ENCODE measurements around the gene NDUFS2. TPM values are rescaled to one million over a fixed set of nuclear protein-coding genes. Genes with fewer than 3 reads are reported as not detected.
A peak's percentile ranks its signal among the peaks of the same experiment; 100 is the strongest.

NDUFS2 gene
- total RNA-seq, 4 donors from 2014 or later, result 73.0 to 118 (median 103) TPM

DNA sequence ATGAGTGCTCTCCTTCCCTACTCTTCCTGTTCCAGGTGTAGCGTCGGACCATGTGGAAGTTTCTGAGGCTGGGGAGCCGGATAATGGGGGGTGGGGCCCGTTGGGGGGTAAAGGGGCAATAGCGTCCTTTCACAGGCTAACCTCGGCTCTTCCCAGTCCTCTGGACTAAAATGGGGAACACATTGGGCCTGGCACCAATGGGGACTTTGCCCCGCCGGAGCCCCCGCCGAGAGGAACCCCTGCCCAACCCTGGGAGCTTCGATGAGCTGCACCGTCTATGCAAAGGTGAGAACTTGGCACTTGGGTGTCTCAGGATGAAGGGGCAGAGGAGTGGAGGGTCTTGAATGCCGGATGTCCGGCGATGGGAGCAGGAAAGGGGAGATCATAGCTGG is 24.1 kb downstream of the NDUFS2 start:
- Histone ChIP-seq H3K4me1 (peaks cover 5 to 27% (median 18%) of the 10 kb centered on the region in 4 donors), H3K27me3 (no peaks in the 10 kb centered on the region), H3K27ac (peak overlapping the region; percentile 42 to 73 (median 62)), H3K36me3 (peaks cover 0 to 30% (median 0%) of the 10 kb centered on the region in 3 donors), H3K4me3 (peak overlapping the region; percentile 55 to 67 (median 62)), H3K9me3 (no peaks in the 10 kb centered on the region)
- no peak for DNase-seq (ENCODE audit: low spot score in 2 of 2)
- TF ChIP-seq, protein P1, sequence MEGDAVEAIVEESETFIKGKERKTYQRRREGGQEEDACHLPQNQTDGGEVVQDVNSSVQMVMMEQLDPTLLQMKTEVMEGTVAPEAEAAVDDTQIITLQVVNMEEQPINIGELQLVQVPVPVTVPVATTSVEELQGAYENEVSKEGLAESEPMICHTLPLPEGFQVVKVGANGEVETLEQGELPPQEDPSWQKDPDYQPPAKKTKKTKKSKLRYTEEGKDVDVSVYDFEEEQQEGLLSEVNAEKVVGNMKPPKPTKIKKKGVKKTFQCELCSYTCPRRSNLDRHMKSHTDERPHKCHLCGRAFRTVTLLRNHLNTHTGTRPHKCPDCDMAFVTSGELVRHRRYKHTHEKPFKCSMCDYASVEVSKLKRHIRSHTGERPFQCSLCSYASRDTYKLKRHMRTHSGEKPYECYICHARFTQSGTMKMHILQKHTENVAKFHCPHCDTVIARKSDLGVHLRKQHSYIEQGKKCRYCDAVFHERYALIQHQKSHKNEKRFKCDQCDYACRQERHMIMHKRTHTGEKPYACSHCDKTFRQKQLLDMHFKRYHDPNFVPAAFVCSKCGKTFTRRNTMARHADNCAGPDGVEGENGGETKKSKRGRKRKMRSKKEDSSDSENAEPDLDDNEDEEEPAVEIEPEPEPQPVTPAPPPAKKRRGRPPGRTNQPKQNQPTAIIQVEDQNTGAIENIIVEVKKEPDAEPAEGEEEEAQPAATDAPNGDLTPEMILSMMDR (IDR thresholded peaks at IDR 0.05), result no peak
- TF ChIP-seq EP300 (IDR thresholded peaks at IDR 0.05), result no peak
- TF ChIP-seq POLR2A (IDR thresholded peaks at IDR 0.05), result no peak
- WGBS, 2 donors, result 4 to 6% methylated on average over 15 of the region's 15 CpGs

DNA sequence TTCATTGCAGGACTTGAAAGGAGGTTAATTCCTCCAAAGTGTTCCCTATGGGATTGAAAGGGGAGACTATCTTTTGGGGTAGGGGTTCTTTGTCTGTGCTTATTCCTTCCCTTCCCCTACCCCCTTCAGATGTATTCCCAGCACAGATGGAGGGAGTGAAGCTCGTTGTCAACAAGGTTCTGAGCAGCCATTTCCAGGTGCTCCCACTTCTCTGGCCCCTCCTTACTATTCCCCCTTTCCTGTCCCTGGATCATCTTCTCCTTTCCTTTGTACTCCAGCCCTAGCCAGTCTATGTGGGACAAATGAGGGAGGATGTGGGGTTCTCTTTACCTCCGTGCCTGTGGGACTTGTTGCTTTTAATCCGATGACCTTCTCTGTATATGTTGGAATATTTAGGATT is 24.6 kb downstream of the NDUFS2 start:
- TF ChIP-seq, protein P1 (IDR thresholded peaks at IDR 0.05), result no peak
- TF ChIP-seq POLR2A (IDR thresholded peaks at IDR 0.05) (no peak), EP300 (IDR thresholded peaks at IDR 0.05) (no peak)
- WGBS, 2 donors, result 29 to 44% methylated on average over 3 of the region's 3 CpGs
- H3K9me3 ChIP-seq, result no peaks in the 10 kb centered on the region

DNA sequence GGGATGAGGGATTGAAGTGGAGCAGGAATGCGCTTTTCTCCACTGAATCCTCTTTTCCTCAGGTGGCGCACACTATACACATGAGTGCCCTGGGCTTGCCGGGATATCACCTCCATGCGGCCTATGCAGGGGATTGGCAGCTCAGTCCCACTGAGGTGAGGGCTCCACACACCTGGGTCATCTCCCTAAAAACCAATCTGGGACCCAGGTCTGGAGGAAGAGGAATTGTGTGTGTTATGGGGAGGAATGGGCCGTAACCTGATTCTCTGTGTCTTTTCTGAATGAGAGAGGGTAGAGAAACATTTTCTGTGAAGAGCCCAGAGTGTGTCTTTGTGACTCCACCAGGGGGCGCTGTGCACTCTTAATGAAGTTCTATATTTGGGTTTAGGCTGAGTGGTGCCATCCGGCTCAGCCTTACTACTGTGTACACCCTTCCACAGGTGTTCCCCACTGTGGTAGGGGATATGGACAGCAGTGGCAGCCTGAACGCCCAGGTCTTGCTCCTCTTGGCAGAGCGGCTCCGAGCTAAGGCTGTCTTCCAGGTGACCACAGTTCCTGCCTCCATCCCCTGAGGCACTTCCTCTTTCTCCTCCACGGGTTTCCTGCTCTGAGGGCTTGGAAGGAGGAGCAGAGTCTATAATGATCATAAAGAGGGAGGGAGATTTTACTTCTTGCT is 25.2 kb downstream of the NDUFS2 start:
- Histone ChIP-seq H3K27me3 (no peaks in the 10 kb centered on the region), H3K27ac (peak overlapping the region in 2 of 4 donors; percentile 29 to 73), H3K9me3 (no peaks in the 10 kb centered on the region), H3K4me1 (peaks cover 5 to 27% (median 18%) of the 10 kb centered on the region in 4 donors), H3K36me3 (peaks cover 0 to 30% (median 0%) of the 10 kb centered on the region in 3 donors), H3K4me3 (no peak overlapping the region)
- no peak for TF ChIP-seq POLR2A (IDR thresholded peaks at IDR 0.05)
- TF ChIP-seq EP300 (IDR thresholded peaks at IDR 0.05), result peak in 1 of 2 donors; percentile 29
- TF ChIP-seq, protein P1 (IDR thresholded peaks at IDR 0.05), result peak; percentile 81 to 91 (median 90)
- peak; percentile 72 to 81 for DNase-seq (ENCODE audit: low spot score in 2 of 2)
- WGBS, 2 donors, result 38 to 45% methylated on average over 11 of the region's 11 CpGs

More for the DNA sequence above, 24.6 kb downstream of the NDUFS2 start:
- Histone ChIP-seq H3K36me3 (peaks cover 0 to 30% (median 0%) of the 10 kb centered on the region in 3 donors), H3K4me1 (peaks cover 5 to 27% (median 18%) of the 10 kb centered on the region in 4 donors), H3K4me3 (peak overlapping the region; percentile 55 to 67 (median 62)), H3K27me3 (no peaks in the 10 kb centered on the region), H3K27ac (peak overlapping the region in 3 of 4 donors; percentile 29 to 73 (median 68))
- DNase-seq (ENCODE audit: low spot score in 2 of 2), result no peak

DNA sequence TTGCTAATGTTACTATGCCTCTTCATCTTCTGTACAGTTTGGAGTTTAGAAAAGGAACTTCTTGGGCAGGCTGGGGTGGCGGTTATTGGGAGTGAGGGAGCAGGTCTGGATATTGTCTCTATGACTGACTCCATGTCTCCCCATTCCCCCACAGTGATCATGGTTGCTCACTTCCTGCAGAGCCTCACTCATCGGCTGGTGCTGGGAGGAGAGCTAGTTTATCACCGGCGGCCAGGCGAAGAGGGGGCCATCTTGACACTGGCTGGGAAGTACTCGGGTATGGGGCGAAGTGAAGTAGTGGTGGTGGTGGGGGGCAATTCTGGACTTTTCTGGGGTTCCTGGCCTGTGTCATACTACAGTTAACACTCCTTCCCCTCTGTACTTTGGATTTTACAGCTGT is 25.9 kb downstream of the NDUFS2 start:
- no peak for DNase-seq (ENCODE audit: low spot score in 2 of 2)
- 86 to 87% methylated on average over 7 of the region's 7 CpGs for WGBS, 2 donors
- Histone ChIP-seq H3K27ac (peak overlapping the region in 1 of 4 donors; percentile 29), H3K4me3 (no peak overlapping the region), H3K36me3 (peaks cover 0 to 30% (median 0%) of the 10 kb centered on the region in 3 donors), H3K27me3 (no peaks in the 10 kb centered on the region), H3K9me3 (no peaks in the 10 kb centered on the region), H3K4me1 (peaks cover 5 to 27% (median 18%) of the 10 kb centered on the region in 4 donors)
- no peak for TF ChIP-seq POLR2A (IDR thresholded peaks at IDR 0.05)
- no peak for TF ChIP-seq EP300 (IDR thresholded peaks at IDR 0.05)
- TF ChIP-seq, protein P1 (IDR thresholded peaks at IDR 0.05), result no peak

DNA sequence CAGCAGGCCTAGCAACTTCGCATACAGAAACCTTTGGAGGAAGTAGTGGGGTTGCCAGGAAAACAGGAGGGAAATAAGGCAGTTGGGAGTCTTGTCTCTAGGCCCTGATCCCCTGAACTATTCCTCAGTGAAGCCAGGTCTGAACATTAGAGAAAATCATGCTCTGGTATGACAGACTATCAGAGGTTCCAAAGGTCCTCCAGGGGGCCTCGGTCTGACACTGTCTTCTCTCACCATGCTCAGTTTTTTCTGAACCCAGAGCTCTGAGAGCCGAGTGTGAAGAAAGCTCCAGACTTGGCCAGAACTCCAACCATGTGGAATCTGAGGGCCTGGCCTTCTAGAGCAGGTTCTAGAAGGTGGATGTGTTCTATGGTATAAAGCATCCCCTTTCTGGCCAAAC is 27.7 kb downstream of the NDUFS2 start:
- WGBS, 2 donors, result 54 to 65% methylated on average over 3 of the region's 3 CpGs
- Histone ChIP-seq H3K4me1 (peaks cover 5 to 26% (median 18%) of the 10 kb centered on the region in 4 donors), H3K36me3 (peaks cover 0 to 30% (median 0%) of the 10 kb centered on the region in 3 donors), H3K9me3 (no peaks in the 10 kb centered on the region), H3K4me3 (no peak overlapping the region), H3K27ac (no peak overlapping the region), H3K27me3 (no peaks in the 10 kb centered on the region)
- TF ChIP-seq, protein P1 (IDR thresholded peaks at IDR 0.05), result no peak
- TF ChIP-seq EP300 (IDR thresholded peaks at IDR 0.05) (no peak), POLR2A (IDR thresholded peaks at IDR 0.05) (no peak)
- no peak for DNase-seq (ENCODE audit: low spot score in 2 of 2)

All from tibial nerve (tissue), 4 donors.